Skeletal muscle satellite cell (primary cell): ENCODE measurements around the gene RDX.

ENCODE experiments used
- H3K27me3 ChIP-seq: 2 replicates; pipeline ENCODE4 v1.7.0; 2013; ENCODE audit warnings: low read length; ENCODE audit not compliant: control insufficient read depth, insufficient read depth
- H3K36me3 ChIP-seq: 2 replicates; pipeline ENCODE4 v1.7.0; 2013; ENCODE audit warnings: mild to moderate bottlenecking, control low read depth, low read length; ENCODE audit not compliant: insufficient read depth
- H3K4me1 ChIP-seq: 2 replicates; pipeline ENCODE4 v1.7.0; 2013; ENCODE audit warnings: low read length; ENCODE audit not compliant: control insufficient read depth, insufficient read depth
- H3K4me2 ChIP-seq: 2 replicates; pipeline ENCODE4 v1.7.0; 2013; ENCODE audit warnings: mild to moderate bottlenecking, low read length
- H3K4me3 ChIP-seq: 2 replicates; pipeline ENCODE4 v1.7.0; 2013; ENCODE audit warnings: low read length
- H3K9ac ChIP-seq: 2 replicates; pipeline ENCODE4 v1.7.0; 2013; ENCODE audit warnings: mild to moderate bottlenecking, low read depth, low read length, moderate library complexity
- H3K9me3 ChIP-seq: replicated peaks from 2 replicates; pipeline ENCODE4 v1.7.0; 2013; ENCODE audit warnings: mild to moderate bottlenecking, control low read depth, low read length

Gene RDX

DNA sequence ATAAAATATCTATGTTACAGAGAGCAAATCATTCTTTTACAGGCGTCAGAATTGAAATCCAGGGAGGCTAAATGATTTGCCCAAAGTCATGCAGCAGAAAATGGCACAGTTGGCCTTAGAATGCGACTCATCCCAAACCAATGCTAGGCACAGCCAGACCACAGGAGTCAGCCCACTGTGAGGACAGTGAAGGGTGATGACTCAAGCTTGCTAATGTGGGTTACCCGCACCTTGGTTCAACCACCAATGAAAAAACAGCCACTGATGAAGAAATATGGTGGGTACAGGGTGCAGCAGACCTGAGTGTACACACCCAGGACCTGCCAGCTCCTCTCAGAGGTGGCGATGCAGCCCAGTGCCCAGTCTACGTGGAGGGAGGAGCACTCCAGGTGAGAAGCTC lies 113.5 kb downstream of the RDX start:
- Histone ChIP-seq H3K9ac (peak overlapping the region; percentile 19), H3K4me1 (peaks cover 57% of the 10 kb centered on the region), H3K9me3 (no peaks in the 10 kb centered on the region), H3K36me3 (no peaks in the 10 kb centered on the region), H3K27me3 (no peaks in the 10 kb centered on the region), H3K4me3 (no peak overlapping the region), H3K4me2 (no peak overlapping the region)

DNA sequence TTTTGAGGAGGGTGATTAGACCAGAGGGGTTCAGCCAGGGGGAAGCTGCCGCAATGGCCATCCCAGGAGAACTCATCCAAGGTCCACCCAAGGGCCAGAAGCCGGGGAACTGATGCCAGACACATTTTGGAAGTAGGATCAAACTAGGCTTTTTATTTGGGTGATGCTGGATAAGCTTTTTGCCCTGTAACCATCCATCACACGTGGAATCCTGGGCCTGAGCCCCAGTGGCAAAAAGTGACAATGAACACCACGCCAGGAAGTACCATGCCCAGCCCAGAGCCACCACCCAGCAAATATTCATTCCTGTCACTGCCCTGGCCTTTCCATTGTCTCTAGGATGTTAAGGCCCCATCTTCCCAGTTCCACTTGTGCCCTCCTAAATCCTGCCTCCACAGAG lies 117.3 kb downstream of the RDX start:
- Histone ChIP-seq H3K4me3 (no peak overlapping the region), H3K4me1 (peaks cover 44% of the 10 kb centered on the region), H3K4me2 (no peak overlapping the region), H3K36me3 (no peaks in the 10 kb centered on the region), H3K9ac (no peak overlapping the region), H3K9me3 (no peaks in the 10 kb centered on the region), H3K27me3 (no peaks in the 10 kb centered on the region)

- H3K27me3 ChIP-seq: no peaks in the 10 kb centered on the region
- H3K4me2 ChIP-seq: no peak overlapping the region
- peaks cover 3% of the 10 kb centered on the region for H3K36me3 ChIP-seq
- peaks cover 41% of the 10 kb centered on the region for H3K4me1 ChIP-seq
- H3K9me3 ChIP-seq: no peaks in the 10 kb centered on the region
- no peak overlapping the region for H3K9ac ChIP-seq
- H3K4me3 ChIP-seq: no peak overlapping the region
These were observed 119.3 kb downstream of the RDX start for GRCh38 chr11:110177086-110177456.

GRCh38 chr11:110176366-110177085 lies 119.9 kb downstream of the RDX start:
- Histone ChIP-seq H3K9me3 (no peaks in the 10 kb centered on the region), H3K27me3 (no peaks in the 10 kb centered on the region), H3K36me3 (peaks cover 3% of the 10 kb centered on the region), H3K4me2 (no peak overlapping the region), H3K9ac (no peak overlapping the region), H3K4me3 (no peak overlapping the region), H3K4me1 (peaks cover 40% of the 10 kb centered on the region)

DNA sequence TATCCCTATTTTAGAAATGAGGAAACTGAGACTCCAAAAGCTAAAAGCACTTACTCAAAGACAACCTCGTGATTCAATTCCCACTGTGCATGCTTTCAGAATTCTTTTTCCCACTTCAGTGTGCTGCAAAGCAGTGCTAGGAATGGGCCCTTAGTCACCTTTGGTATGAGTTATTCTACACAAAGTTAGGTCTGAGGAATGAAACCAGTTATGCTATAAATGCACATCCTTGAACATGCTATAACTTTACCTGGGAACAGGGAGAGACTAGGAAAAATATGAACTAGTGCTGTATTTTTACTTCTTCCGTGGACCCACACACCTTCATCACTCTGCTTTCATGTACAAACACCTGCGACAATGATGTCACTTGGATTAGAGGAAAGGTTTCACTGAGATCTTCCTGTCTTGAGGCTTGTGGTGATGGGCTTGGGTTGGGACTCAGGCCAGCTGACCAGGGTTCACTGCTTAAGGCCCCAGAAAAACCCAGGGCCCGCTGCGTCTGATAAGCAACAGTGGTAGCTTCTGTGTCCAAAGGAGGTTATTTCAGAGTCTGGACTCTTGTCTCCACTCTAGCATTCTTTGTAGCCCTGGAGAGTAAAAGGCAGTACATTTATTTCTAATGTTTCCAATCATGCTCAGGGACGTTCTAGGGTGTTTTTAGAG lies 121.6 kb downstream of the RDX start:
- Histone ChIP-seq H3K4me3 (no peak overlapping the region), H3K27me3 (no peaks in the 10 kb centered on the region), H3K9ac (no peak overlapping the region), H3K36me3 (peaks cover 6% of the 10 kb centered on the region), H3K4me1 (peaks cover 44% of the 10 kb centered on the region), H3K9me3 (no peaks in the 10 kb centered on the region), H3K4me2 (no peak overlapping the region)

DNA sequence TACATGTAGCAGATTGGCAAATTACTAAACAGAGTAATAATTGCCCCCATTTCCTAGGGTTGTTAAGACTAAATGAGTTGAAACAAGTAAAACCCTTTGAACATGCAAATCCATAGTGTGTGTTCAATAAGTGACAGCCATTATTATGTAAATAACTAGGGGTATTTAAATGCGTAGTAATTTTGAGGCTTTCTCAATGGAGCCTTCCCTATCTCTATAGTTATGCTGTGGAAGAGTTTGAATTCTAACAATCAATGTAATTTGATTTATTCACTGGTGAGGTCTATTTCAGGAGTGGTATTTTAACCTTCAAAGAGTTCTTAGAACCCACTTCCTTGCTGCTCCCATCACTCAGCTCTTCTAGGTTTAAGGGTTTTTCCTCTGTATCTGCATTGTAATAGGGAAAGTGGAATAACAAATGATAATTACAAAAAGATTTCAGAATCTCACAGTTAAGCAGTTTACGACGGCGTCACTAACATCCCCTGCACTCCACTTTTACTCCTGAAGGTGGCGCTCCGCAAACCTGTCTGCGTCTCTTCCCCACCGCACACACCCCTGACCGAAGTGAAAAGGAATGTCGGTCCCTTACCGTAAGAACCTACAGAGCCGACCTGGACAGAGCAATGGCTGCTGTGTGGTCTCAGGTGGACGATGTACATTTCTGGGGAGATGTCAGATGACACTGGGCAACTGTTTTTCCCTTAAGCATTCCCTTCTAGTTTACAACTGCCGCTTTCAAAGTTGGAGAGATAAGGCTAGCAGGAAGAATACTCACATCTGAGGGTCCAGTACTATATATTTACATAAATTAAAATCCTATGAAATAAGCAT lies 122.4 kb downstream of the RDX start:
- Histone ChIP-seq H3K9ac (peak overlapping the region; percentile 22), H3K4me2 (peak overlapping the region; percentile 29), H3K27me3 (no peaks in the 10 kb centered on the region), H3K36me3 (peaks cover 12% of the 10 kb centered on the region), H3K4me3 (no peak overlapping the region), H3K4me1 (peaks cover 44% of the 10 kb centered on the region), H3K9me3 (no peaks in the 10 kb centered on the region)

- peaks cover 18% of the 10 kb centered on the region for H3K36me3 ChIP-seq
- no peaks in the 10 kb centered on the region for H3K9me3 ChIP-seq
- no peak overlapping the region for H3K4me2 ChIP-seq
- peaks cover 44% of the 10 kb centered on the region for H3K4me1 ChIP-seq
- H3K4me3 ChIP-seq: no peak overlapping the region
- H3K27me3 ChIP-seq: no peaks in the 10 kb centered on the region
- H3K9ac ChIP-seq: no peak overlapping the region
These were observed 123.8 kb downstream of the RDX start for GRCh38 chr11:110172468-110173065.

DNA sequence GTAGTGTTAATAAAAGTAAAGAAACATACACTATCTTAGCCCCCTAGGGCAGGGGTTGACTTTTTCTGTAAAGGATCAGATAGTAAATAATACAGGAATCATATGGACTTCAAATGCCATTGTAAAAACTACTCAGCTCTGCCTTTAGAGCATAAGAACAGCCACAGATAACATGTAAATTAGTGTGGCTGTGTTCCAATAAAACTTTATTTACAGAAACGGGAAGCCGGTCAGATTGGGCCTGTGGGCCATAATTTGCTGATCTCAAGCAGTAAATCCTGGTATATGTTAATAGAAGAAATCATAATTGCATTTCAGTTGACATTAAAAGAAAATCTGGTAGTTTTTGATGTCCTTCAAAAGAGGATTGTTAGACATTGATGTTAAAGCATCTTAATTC lies 126.7 kb downstream of the RDX start:
- Histone ChIP-seq H3K27me3 (no peaks in the 10 kb centered on the region), H3K4me3 (no peak overlapping the region), H3K9ac (no peak overlapping the region), H3K36me3 (peaks cover 30% of the 10 kb centered on the region), H3K4me2 (no peak overlapping the region), H3K4me1 (peaks cover 28% of the 10 kb centered on the region), H3K9me3 (no peaks in the 10 kb centered on the region)

DNA sequence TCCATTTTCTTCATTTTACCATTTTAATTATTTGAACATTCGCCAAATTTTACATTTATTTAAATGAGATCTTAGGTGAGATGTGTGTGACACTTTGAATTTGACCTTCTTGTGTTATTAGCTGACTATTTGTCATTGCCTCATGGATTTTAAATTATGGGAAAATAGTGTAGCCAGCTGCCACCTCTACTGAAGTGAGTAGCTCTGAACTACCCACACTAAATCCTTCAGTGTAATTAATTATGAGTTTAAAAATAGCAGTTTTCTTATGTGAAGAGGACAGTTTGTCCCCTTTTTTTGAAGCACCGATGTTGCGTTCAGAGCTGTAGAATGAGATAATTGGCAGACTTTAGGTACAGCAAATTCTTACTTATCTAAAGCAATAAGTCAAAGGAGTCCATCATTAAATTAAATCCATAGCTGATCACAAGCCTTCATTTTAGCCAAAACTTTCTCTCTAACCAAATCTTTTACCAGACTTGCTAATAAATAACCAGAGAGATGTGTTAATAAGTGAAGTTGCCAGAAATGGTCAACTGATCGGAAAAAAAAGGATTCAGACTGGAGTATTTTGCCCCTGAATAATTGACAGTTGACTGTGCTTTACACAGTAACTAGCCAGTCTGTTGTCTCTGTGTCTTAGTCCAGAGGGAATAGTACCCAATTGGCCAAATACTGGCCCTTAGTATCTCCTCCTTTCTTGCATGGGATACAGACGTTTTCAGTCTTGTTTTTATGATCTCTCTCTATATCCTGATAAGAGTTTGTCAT lies 128.2 kb downstream of the RDX start:
- H3K4me1 ChIP-seq: peaks cover 17% of the 10 kb centered on the region
- no peaks in the 10 kb centered on the region for H3K27me3 ChIP-seq
- H3K4me2 ChIP-seq: no peak overlapping the region
- H3K9ac ChIP-seq: no peak overlapping the region
- H3K4me3 ChIP-seq: no peak overlapping the region
- peaks cover 45% of the 10 kb centered on the region for H3K36me3 ChIP-seq
- no peaks in the 10 kb centered on the region for H3K9me3 ChIP-seq

DNA sequence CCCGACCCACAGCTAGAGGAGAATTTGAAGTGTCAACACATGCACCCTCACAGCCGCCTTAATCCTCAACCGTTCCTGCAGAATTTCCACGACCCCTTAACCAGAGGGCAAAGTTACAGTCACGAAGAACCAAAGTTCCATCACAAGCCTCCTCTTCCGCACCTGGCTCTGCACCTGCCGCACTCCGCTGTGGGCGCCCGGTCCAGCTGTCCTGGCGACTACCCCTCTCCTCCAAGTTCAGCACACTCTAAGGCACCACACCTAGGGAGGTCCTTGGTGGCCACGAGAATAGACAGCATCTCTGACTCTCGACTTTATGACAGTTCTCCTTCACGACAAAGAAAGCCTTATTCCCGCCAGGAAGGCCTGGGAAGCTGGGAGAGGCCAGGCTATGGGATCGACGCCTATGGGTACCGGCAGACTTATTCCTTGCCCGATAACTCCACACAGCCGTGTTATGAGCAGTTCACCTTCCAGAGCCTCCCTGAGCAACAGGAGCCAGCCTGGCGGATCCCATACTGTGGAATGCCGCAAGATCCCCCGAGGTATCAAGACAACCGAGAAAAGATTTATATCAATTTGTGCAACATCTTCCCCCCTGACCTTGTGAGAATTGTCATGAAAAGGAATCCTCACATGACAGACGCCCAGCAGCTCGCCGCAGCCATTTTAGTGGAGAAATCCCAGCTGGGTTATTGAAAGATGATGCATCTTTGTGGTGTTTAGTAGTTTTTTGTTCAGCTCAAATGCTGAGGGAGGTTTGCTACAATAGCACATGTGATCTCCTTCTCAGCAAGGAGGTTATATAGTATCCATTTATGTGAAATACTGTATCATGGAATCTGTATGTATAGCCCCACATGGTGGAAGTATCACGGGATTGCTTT lies 131.1 kb downstream of the RDX start:
- Histone ChIP-seq H3K9me3 (no peaks in the 10 kb centered on the region), H3K36me3 (peaks cover 61% of the 10 kb centered on the region), H3K4me1 (peaks cover 4% of the 10 kb centered on the region), H3K4me3 (no peak overlapping the region), H3K4me2 (no peak overlapping the region), H3K27me3 (no peaks in the 10 kb centered on the region), H3K9ac (no peak overlapping the region)
